SK-N-SH (cell line): Measurements from ENCODE around the gene RAD51B.

ENCODE experiments used
- FOXJ3 ChIP-seq: sonication (generic); formaldehyde crosslinking; IDR thresholded peaks from 2 replicates; pipeline ENCODE4 v1.5.1; 2020; ENCODE audit warnings: mild to moderate bottlenecking, missing genetic modification reagents
- GABPA ChIP-seq: IDR thresholded peaks from 2 replicates; pipeline ENCODE4 v1.4.0; 2012; ENCODE audit warnings: low read depth, mild to moderate bottlenecking
- POLR2AphosphoS5 ChIP-seq: IDR thresholded peaks from 2 replicates; pipeline ENCODE4 v1.6.1; 2012; ENCODE audit warnings: low read depth, low read length
- SMC3 ChIP-seq: IDR thresholded peaks from 2 replicates; pipeline ENCODE4 v1.6.1; 2012; ENCODE audit warnings: low read depth, low read length, improper control_type of control experiment
- TF ChIP-seq, protein P1 (sequence below): fragments of 200-600 bp; sonication (generic); IDR thresholded peaks from 2 replicates; pipeline ENCODE4 v1.6.1; 2017; ENCODE audit warnings: antibody characterized with exemption, mild to moderate bottlenecking, moderate library complexity
- TF ChIP-seq, protein P2 (sequence below): IDR thresholded peaks from 2 replicates; pipeline ENCODE4; 2012
- TF ChIP-seq, protein P3 (sequence below): fragments of 150-350 bp; IDR thresholded peaks from 2 replicates; pipeline ENCODE4 v1.6.1; 2017; ENCODE audit warnings: antibody characterized with exemption, low read length, low read depth, borderline replicate concordance

DNA sequence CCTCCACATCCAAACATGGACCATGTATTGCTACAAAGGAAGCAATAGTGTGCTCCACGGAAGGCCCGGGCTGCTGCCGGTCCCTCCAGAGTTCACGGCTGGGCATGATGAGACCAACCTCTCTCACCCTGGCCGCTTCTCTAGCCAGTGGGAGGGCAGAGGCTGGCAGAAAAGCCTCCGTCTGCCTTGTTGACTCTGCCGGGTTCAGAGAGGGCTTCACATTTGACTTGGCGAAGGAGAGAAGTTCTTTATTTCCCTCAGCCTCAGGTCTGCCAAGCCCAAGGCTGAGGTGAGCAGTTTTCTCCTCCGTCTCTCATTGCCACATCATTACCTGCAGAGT lies 743.3 kb downstream of the RAD51B start:
- TF ChIP-seq SMC3 (no peak), FOXJ3 (CRISPR knock-in tag) (no peak), POLR2AphosphoS5 (no peak), GABPA (no peak)
- TF ChIP-seq, protein P1, sequence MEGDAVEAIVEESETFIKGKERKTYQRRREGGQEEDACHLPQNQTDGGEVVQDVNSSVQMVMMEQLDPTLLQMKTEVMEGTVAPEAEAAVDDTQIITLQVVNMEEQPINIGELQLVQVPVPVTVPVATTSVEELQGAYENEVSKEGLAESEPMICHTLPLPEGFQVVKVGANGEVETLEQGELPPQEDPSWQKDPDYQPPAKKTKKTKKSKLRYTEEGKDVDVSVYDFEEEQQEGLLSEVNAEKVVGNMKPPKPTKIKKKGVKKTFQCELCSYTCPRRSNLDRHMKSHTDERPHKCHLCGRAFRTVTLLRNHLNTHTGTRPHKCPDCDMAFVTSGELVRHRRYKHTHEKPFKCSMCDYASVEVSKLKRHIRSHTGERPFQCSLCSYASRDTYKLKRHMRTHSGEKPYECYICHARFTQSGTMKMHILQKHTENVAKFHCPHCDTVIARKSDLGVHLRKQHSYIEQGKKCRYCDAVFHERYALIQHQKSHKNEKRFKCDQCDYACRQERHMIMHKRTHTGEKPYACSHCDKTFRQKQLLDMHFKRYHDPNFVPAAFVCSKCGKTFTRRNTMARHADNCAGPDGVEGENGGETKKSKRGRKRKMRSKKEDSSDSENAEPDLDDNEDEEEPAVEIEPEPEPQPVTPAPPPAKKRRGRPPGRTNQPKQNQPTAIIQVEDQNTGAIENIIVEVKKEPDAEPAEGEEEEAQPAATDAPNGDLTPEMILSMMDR, result no peak
- TF ChIP-seq, protein P2, sequence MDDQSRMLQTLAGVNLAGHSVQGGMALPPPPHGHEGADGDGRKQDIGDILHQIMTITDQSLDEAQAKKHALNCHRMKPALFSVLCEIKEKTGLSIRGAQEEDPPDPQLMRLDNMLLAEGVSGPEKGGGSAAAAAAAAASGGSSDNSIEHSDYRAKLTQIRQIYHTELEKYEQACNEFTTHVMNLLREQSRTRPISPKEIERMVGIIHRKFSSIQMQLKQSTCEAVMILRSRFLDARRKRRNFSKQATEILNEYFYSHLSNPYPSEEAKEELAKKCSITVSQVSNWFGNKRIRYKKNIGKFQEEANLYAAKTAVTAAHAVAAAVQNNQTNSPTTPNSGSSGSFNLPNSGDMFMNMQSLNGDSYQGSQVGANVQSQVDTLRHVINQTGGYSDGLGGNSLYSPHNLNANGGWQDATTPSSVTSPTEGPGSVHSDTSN, result no peak
- TF ChIP-seq, protein P3, sequence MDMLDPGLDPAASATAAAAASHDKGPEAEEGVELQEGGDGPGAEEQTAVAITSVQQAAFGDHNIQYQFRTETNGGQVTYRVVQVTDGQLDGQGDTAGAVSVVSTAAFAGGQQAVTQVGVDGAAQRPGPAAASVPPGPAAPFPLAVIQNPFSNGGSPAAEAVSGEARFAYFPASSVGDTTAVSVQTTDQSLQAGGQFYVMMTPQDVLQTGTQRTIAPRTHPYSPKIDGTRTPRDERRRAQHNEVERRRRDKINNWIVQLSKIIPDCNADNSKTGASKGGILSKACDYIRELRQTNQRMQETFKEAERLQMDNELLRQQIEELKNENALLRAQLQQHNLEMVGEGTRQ, result no peak
